Osteoblast (primary cell): Measurements from ENCODE around the gene SLIT3. TPM values are rescaled to one million over a fixed set of nuclear protein-coding genes. Genes with fewer than 3 reads are reported as not detected.

Experiments
- DNase-seq: peaks from one replicate; pipeline ENCODE4 v3.0.0; 2011; ENCODE audit warnings: low spot score, mixed read lengths; ENCODE audit not compliant: insufficient read length; ENCODE audit errors: missing footprints
- H2AFZ ChIP-seq: 2 replicates; pipeline ENCODE4 v1.6.0; 2011; ENCODE audit warnings: mild to moderate bottlenecking, low read length
- H3K27ac ChIP-seq: 2 replicates; pipeline ENCODE4 v1.5.1; 2011; ENCODE audit warnings: mild to moderate bottlenecking, low read depth, low read length, moderate library complexity
- H3K27me3 ChIP-seq: 2 replicates; pipeline ENCODE4 v1.6.0; 2012; ENCODE audit warnings: mild to moderate bottlenecking, control low read depth, inconsistent platforms, low read length, moderate library complexity; ENCODE audit not compliant: insufficient read depth
- H3K36me3 ChIP-seq: 2 replicates; pipeline ENCODE4 v1.5.1; 2011; ENCODE audit warnings: mild to moderate bottlenecking, low read length, control low read depth, moderate library complexity; ENCODE audit not compliant: insufficient read depth
- H3K4me1 ChIP-seq: 2 replicates; pipeline ENCODE4 v1.5.1; 2011; ENCODE audit warnings: mild to moderate bottlenecking, low read length, control low read depth, moderate library complexity; ENCODE audit not compliant: insufficient read depth
- H3K4me2 ChIP-seq: 2 replicates; pipeline ENCODE4 v1.6.0; 2011; ENCODE audit warnings: mild to moderate bottlenecking, low read length; ENCODE audit not compliant: insufficient read depth
- H3K4me3 ChIP-seq: fragments of 200-600 bp; sonication (generic); 3 replicates; pipeline ENCODE4 v1.5.1; 2012; ENCODE audit warnings: mild to moderate bottlenecking, low read length, inconsistent platforms; ENCODE audit not compliant: insufficient read depth
- H3K79me2 ChIP-seq: 2 replicates; pipeline ENCODE4 v1.6.0; 2012; ENCODE audit warnings: mild to moderate bottlenecking, low read length, control low read depth, inconsistent platforms; ENCODE audit not compliant: insufficient read depth
- H3K9me3 ChIP-seq: 2 replicates; pipeline ENCODE4 v1.5.1; 2011; ENCODE audit warnings: low read depth, low read length, control low read depth
- H4K20me1 ChIP-seq: 2 replicates; pipeline ENCODE4 v1.6.0; 2012; ENCODE audit warnings: mild to moderate bottlenecking, low read length, control low read depth; ENCODE audit not compliant: insufficient read depth
- CTCF ChIP-seq: IDR thresholded peaks from 2 replicates; pipeline ENCODE4 v1.5.1; 2011; ENCODE audit warnings: mild to moderate bottlenecking, low read depth, low read length, moderate library complexity; ENCODE audit errors: extremely low read depth
- total RNA-seq: library from RNA; depleted of rRNA; stranded (reverse); fragments of >200 nt; gene quantifications from 2 replicates; pipeline ENCODE4 v1.2.3, GENCODE V29; 2012

Gene SLIT3
- total RNA-seq, 1 donor = 37.6 TPM

GRCh38 chr5:169015991-169016390, 284.9 kb downstream of the SLIT3 start:
- Histone ChIP-seq H3K27ac (no peak overlapping the region), H3K4me3 (no peak overlapping the region), H3K27me3 (no peaks in the 10 kb centered on the region)

GRCh38 chr5:169013846-169014245, 287.1 kb downstream of the SLIT3 start:
- Histone ChIP-seq H3K27ac (no peak overlapping the region), H2AFZ (no peak overlapping the region), H3K4me1 (peaks cover 4% of the 10 kb centered on the region), H3K79me2 (no peaks in the 10 kb centered on the region), H3K27me3 (no peaks in the 10 kb centered on the region), H3K9me3 (no peaks in the 10 kb centered on the region), H3K4me3 (no peak overlapping the region), H4K20me1 (peaks cover 7% of the 10 kb centered on the region), H3K36me3 (no peaks in the 10 kb centered on the region), H3K4me2 (no peak overlapping the region)
- no peak for DNase-seq
- no peak for TF ChIP-seq CTCF

More at GRCh38 chr5:169015991-169016390, 284.9 kb downstream of the SLIT3 start:
- H3K79me2 ChIP-seq = no peaks in the 10 kb centered on the region
- H2AFZ ChIP-seq = no peak overlapping the region
- H3K9me3 ChIP-seq = no peaks in the 10 kb centered on the region
- no peak for TF ChIP-seq CTCF
- H3K4me2 ChIP-seq = no peak overlapping the region
- no peaks in the 10 kb centered on the region for H3K36me3 ChIP-seq
- H4K20me1 ChIP-seq = peaks cover 7% of the 10 kb centered on the region
- no peak for DNase-seq
- H3K4me1 ChIP-seq = peaks cover 4% of the 10 kb centered on the region

DNA sequence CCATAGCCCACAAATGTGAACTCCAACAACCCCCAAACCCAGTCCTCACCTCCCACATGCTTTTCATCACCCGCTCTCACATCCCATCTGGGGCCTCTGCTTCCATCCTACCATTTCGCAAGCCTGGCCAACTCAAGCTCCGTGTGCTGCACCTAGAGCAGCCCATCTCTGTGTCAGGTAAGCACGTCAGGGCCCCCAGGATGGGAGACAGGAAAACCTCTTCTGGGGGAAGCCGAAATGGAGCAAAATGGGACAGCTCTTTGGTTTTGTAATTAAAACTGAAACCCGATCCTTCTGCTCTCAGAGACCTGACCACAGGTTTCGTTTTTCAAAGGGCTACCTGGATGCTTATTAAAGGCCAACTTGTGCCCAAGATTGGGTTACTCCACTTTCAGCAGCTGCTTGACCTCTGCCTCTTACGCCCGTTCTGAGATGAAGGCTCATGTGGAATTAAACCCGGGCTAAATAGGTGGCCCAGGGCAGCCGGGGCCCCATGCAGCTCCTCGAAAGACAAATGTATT, 287.7 kb downstream of the SLIT3 start:
- H3K36me3 ChIP-seq = no peaks in the 10 kb centered on the region
- H3K9me3 ChIP-seq = no peaks in the 10 kb centered on the region

GRCh38 chr5:169012450-169012849, 288.5 kb downstream of the SLIT3 start:
- no peak overlapping the region for H3K4me3 ChIP-seq
- no peaks in the 10 kb centered on the region for H3K36me3 ChIP-seq
- H4K20me1 ChIP-seq = peaks cover 6% of the 10 kb centered on the region
- no peak overlapping the region for H3K27ac ChIP-seq
- H3K4me2 ChIP-seq = no peak overlapping the region
- peaks cover 4% of the 10 kb centered on the region for H3K4me1 ChIP-seq
- TF ChIP-seq CTCF = no peak
- no peaks in the 10 kb centered on the region for H3K79me2 ChIP-seq
- H3K9me3 ChIP-seq = no peaks in the 10 kb centered on the region
- H2AFZ ChIP-seq = no peak overlapping the region
- no peaks in the 10 kb centered on the region for H3K27me3 ChIP-seq
- DNase-seq = no peak

More for the DNA sequence above, 287.7 kb downstream of the SLIT3 start:
- Histone ChIP-seq H3K4me1 (peaks cover 4% of the 10 kb centered on the region), H3K27ac (no peak overlapping the region), H3K79me2 (no peaks in the 10 kb centered on the region), H3K4me3 (no peak overlapping the region), H3K27me3 (no peaks in the 10 kb centered on the region), H3K4me2 (no peak overlapping the region), H4K20me1 (peaks cover 7% of the 10 kb centered on the region), H2AFZ (no peak overlapping the region)
- TF ChIP-seq CTCF = no peak
- DNase-seq = no peak
